ENCODE measurements around the gene HM13. TPM values are rescaled to one million over a fixed set of nuclear protein-coding genes. Genes with fewer than 3 reads are reported as not detected.
A peak's percentile ranks its signal among the peaks of the same experiment; 100 is the strongest.

Gene HM13
- total and polyA plus RNA-seq, 2 of the 13 experiments (the other 11 are each of a cell fraction or from before 2014, with no cell fraction given): 118 to 243 TPM

DNA sequence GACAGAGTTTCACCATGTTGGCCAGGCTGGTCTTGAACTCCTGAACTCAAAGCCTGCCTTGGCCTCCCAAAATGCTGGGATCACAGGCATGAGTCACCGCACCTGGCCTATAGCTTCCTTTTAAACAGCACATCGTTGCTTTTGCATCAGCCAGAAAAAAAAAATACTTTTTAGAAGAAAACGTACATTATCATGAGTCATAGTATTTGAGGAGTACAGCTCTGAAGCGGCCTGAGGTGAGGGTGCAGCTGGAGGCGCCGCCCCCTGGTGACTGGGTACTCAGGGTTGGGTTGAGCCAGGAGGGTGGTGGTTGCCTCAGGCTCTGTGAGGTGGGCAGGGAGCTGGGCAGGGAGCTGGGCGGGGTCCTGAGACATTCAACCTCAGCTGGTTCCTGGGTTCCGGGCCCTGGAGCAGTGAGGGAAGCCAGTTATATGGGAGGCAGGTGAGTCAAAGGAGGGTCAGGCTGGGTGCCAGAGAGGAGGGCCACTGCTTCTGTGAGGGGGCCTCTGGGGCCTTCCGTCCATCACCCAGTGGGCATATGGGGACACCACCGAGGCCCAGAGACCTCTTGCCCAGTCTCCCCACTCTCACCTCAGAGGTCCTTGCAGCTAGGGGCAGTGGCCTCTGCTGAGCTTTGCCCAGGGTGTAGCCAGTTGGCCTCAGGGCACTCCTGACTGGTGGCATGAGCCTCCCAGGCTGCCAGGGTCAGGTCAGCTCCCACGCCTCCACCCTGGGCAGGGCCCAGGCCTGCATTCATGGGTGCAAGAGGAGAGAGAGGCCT lies 79.2 kb downstream of the HM13 start (continued):
- TF ChIP-seq HMG20A (CRISPR knock-in tag; IDR thresholded peaks at IDR 0.05; ENCODE audit: borderline replicate concordance) (peak; percentile 20; the same call in 1 of the 2 replicates), SOX6 (IDR thresholded peaks at IDR 0.05) (no peak), SOX6 (CRISPR knock-in tag; IDR thresholded peaks at IDR 0.05) (peak; percentile 65), GABPA (IDR thresholded peaks at IDR 0.05; ENCODE audit: low read depth, low read length) (no peak), GABPA (CRISPR knock-in tag; IDR thresholded peaks at IDR 0.05; ENCODE audit: low read depth) (peak; percentile 25; the same call in 1 of the 2 replicates), HNRNPH1 (optimal IDR thresholded peaks at IDR 0.05; ENCODE audit: low read depth, low read length) (peak; percentile 37), ARID3A (IDR thresholded peaks at IDR 0.05; ENCODE audit: low read depth, low read length) (peak; percentile 20; the same call in 1 of the 2 replicates), ATF3 (CRISPR knock-in tag; IDR thresholded peaks at IDR 0.05) (peak; percentile 89), RBFOX2 (IDR thresholded peaks at IDR 0.05; ENCODE audit: low read depth, low read length) (peak; percentile 52; the same call in 1 of the 2 replicates), ZNF230 (CRISPR knock-in tag; IDR thresholded peaks at IDR 0.05) (no peak), CBX5 (CRISPR knock-in tag; IDR thresholded peaks at IDR 0.05; ENCODE audit: borderline replicate concordance) (peak; percentile 78), SNAPC2 (CRISPR knock-in tag; IDR thresholded peaks at IDR 0.05) (0 out of 2 replicates have a peak, but pooled peaks have one; percentile 34), ZNF160 (CRISPR knock-in tag; IDR thresholded peaks at IDR 0.05) (peak; percentile 62; the same call in 1 of the 2 replicates), ZNF17 (CRISPR knock-in tag; IDR thresholded peaks at IDR 0.05) (no peak), NFYC (CRISPR knock-in tag; IDR thresholded peaks at IDR 0.05) (no peak), KDM3A (CRISPR knock-in tag; IDR thresholded peaks at IDR 0.05; ENCODE audit: low read depth) (no peak), NFATC3 (CRISPR knock-in tag; IDR thresholded peaks at IDR 0.05) (no peak), MIXL1 (CRISPR knock-in tag; IDR thresholded peaks at IDR 0.05) (no peak), TBL1XR1 (IDR thresholded peaks at IDR 0.05; ENCODE audit: borderline replicate concordance, low read length, partially characterized antibody) (no peak), ESRRA (CRISPR knock-in tag; IDR thresholded peaks at IDR 0.05; ENCODE audit: low read depth) (no peak)
- TF ChIP-seq, protein P1, sequence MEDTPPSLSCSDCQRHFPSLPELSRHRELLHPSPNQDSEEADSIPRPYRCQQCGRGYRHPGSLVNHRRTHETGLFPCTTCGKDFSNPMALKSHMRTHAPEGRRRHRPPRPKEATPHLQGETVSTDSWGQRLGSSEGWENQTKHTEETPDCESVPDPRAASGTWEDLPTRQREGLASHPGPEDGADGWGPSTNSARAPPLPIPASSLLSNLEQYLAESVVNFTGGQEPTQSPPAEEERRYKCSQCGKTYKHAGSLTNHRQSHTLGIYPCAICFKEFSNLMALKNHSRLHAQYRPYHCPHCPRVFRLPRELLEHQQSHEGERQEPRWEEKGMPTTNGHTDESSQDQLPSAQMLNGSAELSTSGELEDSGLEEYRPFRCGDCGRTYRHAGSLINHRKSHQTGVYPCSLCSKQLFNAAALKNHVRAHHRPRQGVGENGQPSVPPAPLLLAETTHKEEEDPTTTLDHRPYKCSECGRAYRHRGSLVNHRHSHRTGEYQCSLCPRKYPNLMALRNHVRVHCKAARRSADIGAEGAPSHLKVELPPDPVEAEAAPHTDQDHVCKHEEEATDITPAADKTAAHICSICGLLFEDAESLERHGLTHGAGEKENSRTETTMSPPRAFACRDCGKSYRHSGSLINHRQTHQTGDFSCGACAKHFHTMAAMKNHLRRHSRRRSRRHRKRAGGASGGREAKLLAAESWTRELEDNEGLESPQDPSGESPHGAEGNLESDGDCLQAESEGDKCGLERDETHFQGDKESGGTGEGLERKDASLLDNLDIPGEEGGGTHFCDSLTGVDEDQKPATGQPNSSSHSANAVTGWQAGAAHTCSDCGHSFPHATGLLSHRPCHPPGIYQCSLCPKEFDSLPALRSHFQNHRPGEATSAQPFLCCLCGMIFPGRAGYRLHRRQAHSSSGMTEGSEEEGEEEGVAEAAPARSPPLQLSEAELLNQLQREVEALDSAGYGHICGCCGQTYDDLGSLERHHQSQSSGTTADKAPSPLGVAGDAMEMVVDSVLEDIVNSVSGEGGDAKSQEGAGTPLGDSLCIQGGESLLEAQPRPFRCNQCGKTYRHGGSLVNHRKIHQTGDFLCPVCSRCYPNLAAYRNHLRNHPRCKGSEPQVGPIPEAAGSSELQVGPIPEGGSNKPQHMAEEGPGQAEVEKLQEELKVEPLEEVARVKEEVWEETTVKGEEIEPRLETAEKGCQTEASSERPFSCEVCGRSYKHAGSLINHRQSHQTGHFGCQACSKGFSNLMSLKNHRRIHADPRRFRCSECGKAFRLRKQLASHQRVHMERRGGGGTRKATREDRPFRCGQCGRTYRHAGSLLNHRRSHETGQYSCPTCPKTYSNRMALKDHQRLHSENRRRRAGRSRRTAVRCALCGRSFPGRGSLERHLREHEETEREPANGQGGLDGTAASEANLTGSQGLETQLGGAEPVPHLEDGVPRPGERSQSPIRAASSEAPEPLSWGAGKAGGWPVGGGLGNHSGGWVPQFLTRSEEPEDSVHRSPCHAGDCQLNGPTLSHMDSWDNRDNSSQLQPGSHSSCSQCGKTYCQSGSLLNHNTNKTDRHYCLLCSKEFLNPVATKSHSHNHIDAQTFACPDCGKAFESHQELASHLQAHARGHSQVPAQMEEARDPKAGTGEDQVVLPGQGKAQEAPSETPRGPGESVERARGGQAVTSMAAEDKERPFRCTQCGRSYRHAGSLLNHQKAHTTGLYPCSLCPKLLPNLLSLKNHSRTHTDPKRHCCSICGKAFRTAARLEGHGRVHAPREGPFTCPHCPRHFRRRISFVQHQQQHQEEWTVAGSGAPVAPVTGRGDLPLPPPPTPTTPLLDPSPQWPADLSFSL (CRISPR knock-in tag; IDR thresholded peaks at IDR 0.05): no peak; the same call in 1 of the 2 replicates

All from HepG2 (cell line).